Mammary epithelial cell (primary cell): ENCODE results near the gene COL5A1.

Experiments used
- CTCF ChIP-seq, 2 donors: IDR thresholded peaks in 1 of 2; conservative IDR thresholded peaks in 1 of 2; 2 replicates each; pipeline ENCODE4 v1.5.1; 2011 to 2012; ENCODE audit warnings: inconsistent platforms in 2 of 2, low read length in 2 of 2, mild to moderate bottlenecking in 2 of 2, control low read depth in 1 of 2, low read depth in 1 of 2; ENCODE audit not compliant: insufficient read depth in 1 of 2; ENCODE audit errors: extremely low read depth in 1 of 2
- EZH2 ChIP-seq: IDR thresholded peaks from 2 replicates; pipeline ENCODE4 v1.6.1; 2012; ENCODE audit warnings: low read length, inconsistent platforms, borderline replicate concordance

GRCh38 chr9:134628354-134628736, 13.3 kb upstream of the COL5A1 start:
- no peak for TF ChIP-seq CTCF (conservative IDR thresholded peaks at IDR 0.05 in 1 of 2, IDR thresholded peaks at IDR 0.05 in 1 of 2; ENCODE audit: extremely low read depth in 1 of 2, insufficient read depth in 1 of 2, low read depth in 1 of 2, low read length in 2 of 2)
- TF ChIP-seq EZH2 = no peak
